ENCODE results near the gene AMER3.
"Not testable (repeated sequence)": the region's sequence is repeated elsewhere in the genome, so short reads cannot be mapped to it uniquely, and the experiment has no call there.

Gene AMER3

DNA sequence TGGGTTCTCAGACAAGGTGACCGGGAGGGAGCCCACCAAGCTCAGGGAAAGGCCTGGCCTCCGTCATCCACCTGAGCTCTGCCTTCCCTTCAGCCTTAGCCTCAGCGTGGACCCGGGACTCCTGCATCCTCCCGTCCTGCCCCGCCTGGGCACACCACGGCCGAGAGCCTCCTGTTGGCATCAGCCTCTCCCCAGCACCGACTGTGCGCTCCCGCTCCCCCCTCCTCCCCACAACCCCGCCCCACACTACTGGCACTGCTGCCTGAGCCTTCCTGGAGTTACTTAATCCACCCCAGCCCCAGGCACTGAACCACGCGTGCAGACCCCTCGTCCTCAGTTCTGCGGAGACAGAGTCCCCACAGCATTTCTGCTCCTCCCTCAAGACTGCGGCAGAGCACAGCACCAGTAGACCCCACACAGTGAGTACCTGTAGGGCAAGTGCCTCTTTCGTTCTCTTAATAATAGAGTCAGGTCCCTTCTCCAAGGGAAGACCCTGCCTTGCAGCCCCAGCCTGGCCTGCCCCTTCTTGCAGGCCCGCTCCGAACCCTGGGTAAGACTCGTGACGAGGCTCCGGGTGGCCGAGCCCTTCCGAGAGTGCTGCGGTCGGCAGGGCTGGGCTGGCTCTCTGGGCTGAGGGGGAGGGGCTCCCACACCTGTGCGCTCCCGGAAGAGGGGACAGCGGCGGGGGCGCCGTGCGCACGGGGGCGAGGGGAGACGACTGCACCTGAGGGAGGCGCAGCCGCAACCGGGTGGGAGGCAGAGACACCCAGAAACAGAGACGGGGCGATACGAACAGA is at the start of gene AMER3:
Gene AMER3, plus strand, starts transcription at position 285 of the 797 bp plus-strand sequence. CDS start 6,533 bp downstream, outside the sequence.
- in situ Hi-C loops (cut with MboI; ENCODE audit: low sequenced_read_pairs): no loop called here

DNA sequence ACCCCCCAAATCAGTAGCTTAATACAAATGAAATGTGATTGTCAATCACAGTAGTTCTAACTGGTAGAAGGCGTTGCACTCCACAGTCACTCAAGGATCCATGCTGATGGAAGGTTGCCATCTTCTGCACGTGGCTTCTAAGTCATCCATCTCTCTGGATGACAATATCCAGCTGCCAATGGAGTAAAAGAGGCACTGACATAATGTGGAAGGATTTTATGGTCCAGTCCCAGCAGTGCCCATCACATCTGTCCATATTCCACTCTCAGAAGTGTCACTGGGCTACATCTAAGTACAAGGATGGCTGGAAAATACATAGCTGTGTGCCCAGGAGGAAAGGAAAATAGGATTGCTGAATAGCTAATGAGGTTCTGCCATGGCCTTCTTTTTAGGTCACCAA is 40.5 kb upstream of the AMER3 start:
- in situ Hi-C loops (cut with MboI; ENCODE audit: low sequenced_read_pairs): not testable (repeated sequence)

- in situ Hi-C loops (cut with MboI; ENCODE audit: low sequenced_read_pairs): no loop called here
Measured at GRCh38 chr2:130720036-130720435, 35.3 kb upstream of the AMER3 start.

DNA sequence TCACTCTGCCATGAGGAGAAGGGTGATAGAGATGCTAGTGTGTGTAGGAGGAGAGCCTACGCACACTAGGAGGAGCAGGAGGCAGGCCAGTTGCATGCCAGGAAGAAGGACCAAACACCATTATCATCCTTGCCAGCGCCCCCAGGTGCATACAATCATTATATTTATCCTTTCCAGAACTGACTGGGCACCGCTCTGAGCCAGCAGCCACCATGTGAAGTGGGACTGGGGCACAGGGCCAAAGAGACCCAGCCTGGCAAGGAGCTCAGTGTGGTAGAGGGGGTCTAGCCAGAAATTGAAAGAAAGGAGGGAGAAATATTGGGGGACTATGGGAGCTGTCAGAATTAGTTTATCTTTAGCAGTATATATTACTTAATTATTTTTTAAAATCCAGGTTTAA is 34.8 kb upstream of the AMER3 start:
- in situ Hi-C loops (cut with MboI; ENCODE audit: low sequenced_read_pairs): no loop called here

GRCh38 chr2:130724455-130724854 is 30.9 kb upstream of the AMER3 start:
- in situ Hi-C loops (cut with MboI; ENCODE audit: low sequenced_read_pairs): no loop called here

- in situ Hi-C loops (cut with MboI; ENCODE audit: low sequenced_read_pairs): no loop called here
Measured at GRCh38 chr2:130726614-130727180, 28.6 kb upstream of the AMER3 start.

GRCh38 chr2:130727286-130727924 is 27.9 kb upstream of the AMER3 start:
- in situ Hi-C loops (cut with MboI; ENCODE audit: low sequenced_read_pairs): no loop called here

GRCh38 chr2:130728007-130728454 is 27.3 kb upstream of the AMER3 start:
- in situ Hi-C loops (cut with MboI; ENCODE audit: low sequenced_read_pairs): no loop called here

DNA sequence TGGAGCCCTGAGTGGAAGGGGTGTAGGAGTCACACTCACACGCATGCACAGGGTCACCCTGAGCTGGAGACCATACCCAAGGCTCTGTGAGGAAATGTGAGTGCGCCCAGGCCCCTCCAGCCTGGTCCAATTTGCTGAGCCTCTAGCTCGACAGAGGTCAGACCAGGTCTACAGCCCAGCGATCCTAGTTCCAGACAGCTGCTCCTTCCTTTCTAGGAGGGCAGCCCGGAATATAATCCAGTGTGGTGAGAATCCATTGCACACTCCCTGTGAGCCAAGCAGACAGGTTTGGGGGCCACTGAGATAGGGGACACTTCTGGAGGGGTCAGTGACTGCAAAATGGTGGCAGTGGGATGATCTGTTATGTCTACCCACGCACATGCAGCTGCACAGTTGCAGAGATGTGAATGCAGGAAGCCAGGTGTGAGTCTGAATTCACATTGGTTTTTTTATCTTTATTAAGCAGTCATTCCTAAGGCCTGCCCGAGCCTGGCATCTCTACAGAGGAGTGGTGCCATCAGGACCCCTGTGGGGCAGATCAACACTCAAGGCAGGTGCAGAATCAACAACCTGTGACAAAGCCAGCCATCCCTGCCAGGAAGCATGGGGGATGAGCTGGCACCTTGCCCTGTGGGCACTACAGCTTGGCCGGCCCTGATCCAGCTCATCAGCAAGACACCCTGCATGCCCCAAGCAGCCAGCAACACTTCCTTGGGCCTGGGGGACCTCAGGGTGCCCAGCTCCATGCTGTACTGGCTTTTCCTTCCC is 26.6 kb upstream of the AMER3 start, which contains the start of gene GPR148:
Gene GPR148, plus strand, starts transcription at position 522 of the 768 bp plus-strand sequence. Its CDS starts 82 bp downstream, at position 604.
- in situ Hi-C loops (cut with MboI; ENCODE audit: low sequenced_read_pairs): no loop called here

- in situ Hi-C loops (cut with MboI; ENCODE audit: low sequenced_read_pairs): no loop called here
Measured at GRCh38 chr2:130729322-130730299, 25.7 kb upstream of the AMER3 start.

GRCh38 chr2:130732257-130732656 is 23.1 kb upstream of the AMER3 start:
- in situ Hi-C loops (cut with MboI; ENCODE audit: low sequenced_read_pairs): not testable (repeated sequence)

DNA sequence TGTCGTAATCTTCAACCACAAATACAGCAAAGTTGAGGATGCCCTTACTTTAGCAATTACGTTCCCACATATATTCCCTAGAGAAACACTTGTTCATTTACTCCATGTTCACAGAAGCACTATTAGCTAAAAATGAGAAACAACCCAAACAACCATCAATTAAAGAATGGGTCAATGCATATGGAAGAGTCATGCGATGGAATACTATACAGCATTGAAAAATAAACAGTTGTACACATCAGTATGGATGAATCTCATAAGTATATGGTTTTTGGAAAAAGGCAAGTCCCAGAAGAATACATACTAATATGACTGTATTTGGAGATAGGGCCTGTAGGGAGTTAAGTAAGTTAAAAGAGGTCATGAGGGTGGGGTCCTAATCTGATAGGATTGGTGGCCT is 20.1 kb upstream of the AMER3 start:
- in situ Hi-C loops (cut with MboI; ENCODE audit: low sequenced_read_pairs): no loop called here

- in situ Hi-C loops (cut with MboI; ENCODE audit: low sequenced_read_pairs): no loop called here
Measured at GRCh38 chr2:130736487-130736886, 18.9 kb upstream of the AMER3 start.

GRCh38 chr2:130737592-130737991 is 17.7 kb upstream of the AMER3 start:
- in situ Hi-C loops (cut with MboI; ENCODE audit: low sequenced_read_pairs): no loop called here

- in situ Hi-C loops (cut with MboI; ENCODE audit: low sequenced_read_pairs): no loop called here
Measured at GRCh38 chr2:130740671-130741070, 14.7 kb upstream of the AMER3 start.

GRCh38 chr2:130743278-130743677 is 12.1 kb upstream of the AMER3 start:
- in situ Hi-C loops (cut with MboI; ENCODE audit: low sequenced_read_pairs): no loop called here

DNA sequence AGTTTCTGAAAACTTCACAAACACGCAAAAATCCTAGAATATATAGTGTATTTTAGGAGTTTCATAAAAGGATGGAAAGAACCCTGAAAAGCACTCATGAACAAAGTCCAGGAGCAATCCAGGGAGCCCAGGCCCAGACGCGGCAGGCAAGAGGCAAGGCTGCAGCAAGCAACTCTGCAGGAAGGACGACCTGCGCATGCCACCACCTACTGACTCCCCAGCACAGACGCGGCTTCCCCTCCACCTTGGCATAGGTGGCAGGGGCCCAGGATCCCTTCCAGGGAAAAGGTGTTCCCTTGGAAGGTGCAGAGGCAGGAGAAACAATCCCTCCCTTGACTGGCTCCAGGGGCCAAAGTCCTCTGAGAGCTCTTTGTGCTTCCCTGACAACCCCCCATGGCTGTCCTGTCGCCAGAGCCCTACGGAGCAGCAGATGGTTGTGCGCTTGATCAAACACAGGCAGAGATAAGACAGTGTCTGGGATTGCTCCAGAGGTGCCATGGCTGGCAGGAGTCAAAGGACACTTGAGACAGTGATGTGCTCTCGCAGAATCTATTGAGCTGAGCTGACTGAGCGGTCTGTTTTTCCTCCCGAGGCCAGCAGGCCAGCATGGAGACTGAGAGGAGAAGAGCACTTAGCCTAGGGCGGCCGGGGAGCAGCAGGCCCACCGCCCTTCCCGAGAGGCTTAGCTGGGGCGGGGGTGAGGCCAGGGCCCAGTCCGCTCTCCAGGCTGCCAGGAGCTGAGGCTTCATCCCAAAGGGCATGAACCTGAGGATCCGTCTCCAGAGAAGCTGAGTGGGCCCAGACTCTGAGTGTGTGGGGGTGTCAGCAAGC is 10.8 kb upstream of the AMER3 start:
- in situ Hi-C loops (cut with MboI; ENCODE audit: low sequenced_read_pairs): no loop called here

DNA sequence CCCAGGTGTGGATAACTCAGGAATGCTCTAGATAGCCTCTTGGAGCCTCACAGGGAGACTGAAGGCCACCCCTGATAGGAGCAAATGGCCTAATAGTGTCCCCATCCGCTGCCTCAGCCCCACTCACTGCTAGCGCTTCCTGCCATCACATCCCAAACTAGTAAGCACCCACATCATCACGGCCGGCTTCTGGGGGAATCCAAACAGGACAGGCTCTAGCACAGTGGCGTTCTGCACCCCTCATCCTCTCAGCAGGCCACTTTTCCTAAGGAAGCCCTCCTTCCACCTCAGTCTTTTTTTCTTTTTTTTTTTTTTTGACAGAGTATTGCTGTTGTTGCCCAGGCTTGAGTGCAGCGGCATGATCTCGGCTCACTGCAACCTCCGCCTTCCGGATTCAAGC is 6.3 kb upstream of the AMER3 start:
- in situ Hi-C loops (cut with MboI; ENCODE audit: low sequenced_read_pairs): no loop called here

DNA sequence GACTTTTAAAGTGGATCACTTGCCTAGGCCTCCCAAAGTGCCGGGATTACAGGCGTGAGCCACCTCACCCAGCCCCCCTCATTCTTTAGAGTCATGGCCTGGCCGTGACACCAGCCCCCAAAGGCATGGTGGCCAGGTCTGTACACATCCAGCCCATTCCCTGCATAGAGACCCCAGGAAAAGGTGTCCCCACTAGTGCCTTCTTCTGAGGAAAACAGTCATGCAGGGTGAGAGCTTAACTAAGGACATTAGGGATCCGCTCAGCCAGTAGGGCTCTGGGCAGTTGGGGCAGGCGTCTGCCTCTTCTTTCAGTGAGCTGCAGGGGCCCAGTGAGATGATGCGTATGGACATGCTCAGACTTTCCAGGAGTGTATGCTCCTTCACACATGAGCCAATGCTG is 5.7 kb upstream of the AMER3 start:
- in situ Hi-C loops (cut with MboI; ENCODE audit: low sequenced_read_pairs): no loop called here
